ENCODE data around the gene ACAP1.

Gene ACAP1

GRCh38 chr17:7293159-7293558 lies 43.2 kb upstream of the ACAP1 start:
- peak; percentile 12 for DNase-seq (ENCODE audit: low spot score)
- in situ Hi-C loops (cut with MboI; ENCODE audit: low sequenced_read_pairs, unreplicated experiment), result loop anchor here (25.0 kb wide), 1 partner anchor 256 kb away; the partner anchor contains the start of genes SLC16A11 and SLC16A13

GRCh38 chr17:7293816-7294613 lies 42.3 kb upstream of the ACAP1 start:
- TF ChIP-seq CTCF (IDR thresholded peaks at IDR 0.05; ENCODE audit: borderline replicate concordance, control extremely low read depth, extremely low read depth, insufficient read depth, missing control alignments), result no peak
- DNase-seq (ENCODE audit: low spot score), result no peak
- in situ Hi-C loops (cut with MboI; ENCODE audit: low sequenced_read_pairs, unreplicated experiment), result loop anchor here (25.0 kb wide), 1 partner anchor 257 kb away; the partner anchor contains the start of genes SLC16A11 and SLC16A13

More at GRCh38 chr17:7293159-7293558, 43.2 kb upstream of the ACAP1 start:
- TF ChIP-seq CTCF (IDR thresholded peaks at IDR 0.05; ENCODE audit: borderline replicate concordance, control extremely low read depth, extremely low read depth, insufficient read depth, missing control alignments), result no peak

GRCh38 chr17:7294614-7295153 lies 41.6 kb upstream of the ACAP1 start, which contains the start of gene YBX2:
Gene YBX2, minus strand, starts transcription at chr17:7294639. Its CDS starts 139 bp downstream, at chr17:7294500.
- peak; percentile 89 for DNase-seq (ENCODE audit: low spot score)
- in situ Hi-C loops (cut with MboI; ENCODE audit: low sequenced_read_pairs, unreplicated experiment), result loop anchor here (25.0 kb wide), 1 partner anchor 257 kb away; the partner anchor contains the start of genes SLC16A11 and SLC16A13

GRCh38 chr17:7295230-7296180 lies 40.8 kb upstream of the ACAP1 start:
- no peak for DNase-seq (ENCODE audit: low spot score)
- in situ Hi-C loops (cut with MboI; ENCODE audit: low sequenced_read_pairs, unreplicated experiment), result loop anchor here (25.0 kb wide), 1 partner anchor 258 kb away; the partner anchor contains the start of genes SLC16A11 and SLC16A13
- TF ChIP-seq CTCF (IDR thresholded peaks at IDR 0.05; ENCODE audit: borderline replicate concordance, control extremely low read depth, extremely low read depth, insufficient read depth, missing control alignments), result no peak

More at GRCh38 chr17:7294614-7295153, 41.6 kb upstream of the ACAP1 start, which contains the start of gene YBX2:
- TF ChIP-seq CTCF (IDR thresholded peaks at IDR 0.05; ENCODE audit: borderline replicate concordance, control extremely low read depth, extremely low read depth, insufficient read depth, missing control alignments), result no peak

- TF ChIP-seq CTCF (IDR thresholded peaks at IDR 0.05; ENCODE audit: borderline replicate concordance, control extremely low read depth, extremely low read depth, insufficient read depth, missing control alignments), result peak; percentile 94
- DNase-seq (ENCODE audit: low spot score), result peak; percentile 91
- in situ Hi-C loops (cut with MboI; ENCODE audit: low sequenced_read_pairs, unreplicated experiment), result loop anchor here (25.0 kb wide), 1 partner anchor 259 kb away; the partner anchor contains the start of genes SLC16A11 and SLC16A13
Measured at GRCh38 chr17:7296189-7296861, 40.0 kb upstream of the ACAP1 start.
